NB4 (cell line): ENCODE measurements around the gene PLCD1.
"Not testable (repeated sequence)": the region's sequence is repeated elsewhere in the genome, so short reads cannot be mapped to it uniquely, and the experiment has no call there.

Experiments used
- DNase-seq: peaks from one replicate; pipeline ENCODE4 v3.0.0; 2010; ENCODE audit warnings: low read depth
- H3K4me3 ChIP-seq: one replicate; pipeline ENCODE4 v1.5.1; 2011; ENCODE audit warnings: mild to moderate bottlenecking, low read depth, low read length, moderate library complexity
- CTCF ChIP-seq: IDR thresholded peaks from one replicate; pipeline ENCODE4 v1.5.1; 2012; ENCODE audit warnings: low read depth, low read length
- MAX ChIP-seq: IDR thresholded peaks from 2 replicates; pipeline ENCODE4 v1.6.1; 2011; ENCODE audit warnings: low read depth, low read length
- MYC ChIP-seq: IDR thresholded peaks from 2 replicates; pipeline ENCODE4 v1.6.1; 2011; ENCODE audit warnings: low read depth, low read length
- POLR2A ChIP-seq: IDR thresholded peaks from 2 replicates; pipeline ENCODE4 v1.6.1; 2011; ENCODE audit warnings: mild to moderate bottlenecking; ENCODE audit not compliant: insufficient read length; ENCODE audit errors: extremely low read depth

Gene PLCD1

GRCh38 chr3:37990527-37990926, 38.9 kb downstream of the PLCD1 start, which contains the start of gene VILL:
TSS of gene VILL (plus strand) at chr3:37990786. CDS start at chr3:37993673, 2,887 bp downstream.
- H3K4me3 ChIP-seq = no peak within 1 kb of the TSS
- TF ChIP-seq CTCF = no peak
- no peak for TF ChIP-seq POLR2A
- no peak for TF ChIP-seq MYC
- no peak for TF ChIP-seq MAX
- DNase-seq = no peak

- DNase-seq = no peak
- no peak overlapping the region for H3K4me3 ChIP-seq
- TF ChIP-seq MYC (no peak), CTCF (no peak), MAX (no peak)
Observed at GRCh38 chr3:37989821-37990480, 39.5 kb downstream of the PLCD1 start.

- H3K4me3 ChIP-seq = no peak overlapping the region
- no peak for DNase-seq
- no peak for TF ChIP-seq MAX
- TF ChIP-seq MYC = no peak
- no peak for TF ChIP-seq POLR2A
- TF ChIP-seq CTCF = no peak
Observed at GRCh38 chr3:37988931-37989525, 40.4 kb downstream of the PLCD1 start.

GRCh38 chr3:37988376-37988775, 41.1 kb downstream of the PLCD1 start:
- H3K4me3 ChIP-seq = not testable (repeated sequence)
- DNase-seq = peak; percentile 45

GRCh38 chr3:37987751-37988179, 41.7 kb downstream of the PLCD1 start:
- DNase-seq = peak; percentile 44
- TF ChIP-seq MYC (no peak), POLR2A (no peak), CTCF (no peak), MAX (no peak)
- H3K4me3 ChIP-seq = no peak overlapping the region

GRCh38 chr3:37987315-37987697, 42.1 kb downstream of the PLCD1 start:
- TF ChIP-seq POLR2A (no peak), CTCF (no peak), MAX (no peak), MYC (no peak)
- no peak for DNase-seq

More at GRCh38 chr3:37987315-37987697, 42.1 kb downstream of the PLCD1 start:
- no peak overlapping the region for H3K4me3 ChIP-seq
